ENCODE measurements around the gene PEG3.

- TF ChIP-seq, protein P1, sequence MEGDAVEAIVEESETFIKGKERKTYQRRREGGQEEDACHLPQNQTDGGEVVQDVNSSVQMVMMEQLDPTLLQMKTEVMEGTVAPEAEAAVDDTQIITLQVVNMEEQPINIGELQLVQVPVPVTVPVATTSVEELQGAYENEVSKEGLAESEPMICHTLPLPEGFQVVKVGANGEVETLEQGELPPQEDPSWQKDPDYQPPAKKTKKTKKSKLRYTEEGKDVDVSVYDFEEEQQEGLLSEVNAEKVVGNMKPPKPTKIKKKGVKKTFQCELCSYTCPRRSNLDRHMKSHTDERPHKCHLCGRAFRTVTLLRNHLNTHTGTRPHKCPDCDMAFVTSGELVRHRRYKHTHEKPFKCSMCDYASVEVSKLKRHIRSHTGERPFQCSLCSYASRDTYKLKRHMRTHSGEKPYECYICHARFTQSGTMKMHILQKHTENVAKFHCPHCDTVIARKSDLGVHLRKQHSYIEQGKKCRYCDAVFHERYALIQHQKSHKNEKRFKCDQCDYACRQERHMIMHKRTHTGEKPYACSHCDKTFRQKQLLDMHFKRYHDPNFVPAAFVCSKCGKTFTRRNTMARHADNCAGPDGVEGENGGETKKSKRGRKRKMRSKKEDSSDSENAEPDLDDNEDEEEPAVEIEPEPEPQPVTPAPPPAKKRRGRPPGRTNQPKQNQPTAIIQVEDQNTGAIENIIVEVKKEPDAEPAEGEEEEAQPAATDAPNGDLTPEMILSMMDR (IDR thresholded peaks at IDR 0.05): no peak
- TF ChIP-seq EZH2 (IDR thresholded peaks at IDR 0.05; ENCODE audit: borderline replicate concordance, insufficient read depth, low read depth, low read length, poor library complexity, severe bottlenecking): no peak
These were observed 7.6 kb upstream of the PEG3 start for GRCh38 chr19:56848166-56848565.

Data from B cell (primary cell).